SKM-1 (cell line): ENCODE data around the gene TEAD1.

Experiments
- DNase-seq: peaks from one replicate; lab custom pipeline; 2025; ENCODE audit not compliant: unreplicated experiment; lab: John Stamatoyannopoulos, UW

The TEAD1 gene

DNA sequence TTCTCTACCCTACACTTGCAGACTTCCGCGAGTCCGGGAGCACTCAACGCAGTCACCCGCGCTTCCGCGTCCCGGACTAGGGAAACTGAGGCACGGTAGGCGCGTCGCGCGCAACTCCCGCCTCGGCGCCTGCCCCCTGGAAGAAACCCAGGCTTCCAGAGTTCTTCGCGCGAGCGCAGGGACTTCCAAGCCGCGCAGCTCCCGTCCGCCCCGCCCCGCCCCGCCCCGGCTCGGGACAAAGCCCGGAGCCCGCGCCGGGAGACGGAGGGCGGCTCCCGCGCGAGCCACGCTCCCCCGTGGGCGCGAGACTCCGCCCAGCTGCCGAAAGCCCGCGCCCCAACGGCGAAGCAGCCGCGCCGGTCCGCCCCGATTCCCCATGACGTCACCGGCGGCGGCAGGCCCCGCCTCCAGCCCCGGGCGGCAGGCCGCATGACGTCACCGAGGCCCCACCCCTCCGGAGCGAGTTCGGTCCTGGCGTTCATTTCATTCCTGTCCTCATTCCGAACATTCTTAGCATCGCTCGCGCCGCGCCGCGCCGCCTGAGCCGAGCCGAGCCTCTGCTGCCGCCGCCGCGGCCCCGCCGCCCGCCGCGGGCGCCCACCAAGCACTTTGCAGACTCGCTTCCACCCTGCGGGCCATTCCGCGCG, at the start of gene TEAD1:
Gene TEAD1 (plus strand): TSS at position 498 of the 647 bp plus-strand sequence.
- DNase-seq = peak; percentile 25

DNA sequence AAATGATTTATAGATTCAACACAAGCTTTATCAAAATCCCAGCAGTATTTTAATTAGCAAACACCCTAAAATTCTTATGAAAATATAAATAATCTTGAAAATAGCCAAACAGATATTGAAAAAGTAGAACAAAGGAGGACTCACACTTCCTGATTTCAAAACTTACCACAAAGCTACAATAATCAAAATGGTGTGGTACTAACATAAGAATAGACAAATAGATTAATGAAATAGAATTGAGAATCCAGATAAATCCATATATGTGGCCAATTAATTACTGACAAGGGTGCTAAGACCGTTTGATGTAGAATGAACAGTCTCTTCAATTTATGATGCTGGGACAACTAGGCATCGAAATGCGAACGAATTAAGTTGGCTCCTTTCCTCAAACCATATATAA, 49.6 kb upstream of the TEAD1 start:
- no peak for DNase-seq

DNA sequence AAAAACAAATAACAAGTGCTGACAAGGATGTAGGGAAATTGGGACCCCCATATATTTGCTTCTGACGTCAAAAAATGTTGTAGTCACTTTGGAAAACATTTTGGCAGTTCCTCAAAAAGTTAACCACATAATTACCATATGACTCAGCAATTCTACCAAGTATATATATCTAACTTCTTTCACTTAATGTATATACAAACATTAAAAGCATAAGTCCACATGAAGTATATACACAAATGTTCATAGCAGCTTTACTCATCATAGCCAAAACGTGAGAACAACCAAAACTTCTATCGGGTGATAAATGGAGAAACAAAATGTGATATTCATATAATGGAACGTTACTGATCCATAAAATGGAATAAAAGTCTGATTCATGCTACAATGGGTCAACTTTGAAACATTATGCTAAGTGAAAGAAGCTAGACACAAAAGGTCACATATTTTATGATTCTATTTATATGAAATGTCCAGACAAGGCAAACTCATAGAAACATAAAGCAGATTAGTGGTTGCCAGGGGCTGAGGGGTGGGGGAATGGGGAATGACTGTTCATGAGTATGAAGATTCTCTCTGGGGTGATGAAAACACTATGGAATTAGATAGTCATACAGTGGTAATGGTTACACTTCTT, 48.7 kb upstream of the TEAD1 start:
- no peak for DNase-seq

DNA sequence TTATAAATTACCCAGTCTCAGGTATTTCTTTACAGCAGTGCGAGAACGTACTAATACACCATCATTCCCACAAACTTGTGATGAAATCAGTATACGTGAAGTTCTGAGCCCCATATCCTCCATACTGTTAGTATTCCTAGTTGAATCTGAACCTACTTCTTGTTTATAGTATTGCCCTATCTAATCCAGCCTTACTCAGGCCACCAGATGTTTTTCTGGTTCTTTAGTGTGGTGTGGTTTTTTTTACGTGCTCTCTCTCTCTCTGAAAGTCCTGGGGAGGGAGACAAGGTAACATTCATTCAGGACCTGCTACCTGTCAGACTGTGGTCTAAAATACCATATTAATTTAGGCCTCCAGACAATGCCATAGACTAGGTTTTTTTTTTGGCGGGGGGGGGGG, 47.6 kb upstream of the TEAD1 start:
- DNase-seq = no peak

DNA sequence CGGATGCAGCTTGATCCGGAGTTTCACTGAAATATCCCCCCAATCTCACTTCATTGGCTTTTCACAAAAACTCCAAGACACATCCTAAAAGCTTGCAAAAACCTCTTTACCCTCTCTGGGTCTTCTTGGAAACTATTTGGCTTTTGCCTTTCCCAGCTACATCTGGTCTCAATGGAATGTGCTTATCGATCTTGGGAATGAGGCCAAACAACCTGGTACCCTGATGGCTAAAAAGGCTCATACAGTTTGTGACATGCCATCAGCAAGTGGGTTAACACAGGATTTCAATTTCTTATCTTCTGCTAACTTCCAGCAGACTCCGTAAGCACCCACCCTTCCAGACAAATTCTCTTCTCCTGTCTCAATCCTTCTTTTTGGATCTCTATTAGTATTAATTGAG, 45.9 kb upstream of the TEAD1 start:
- DNase-seq = no peak

DNA sequence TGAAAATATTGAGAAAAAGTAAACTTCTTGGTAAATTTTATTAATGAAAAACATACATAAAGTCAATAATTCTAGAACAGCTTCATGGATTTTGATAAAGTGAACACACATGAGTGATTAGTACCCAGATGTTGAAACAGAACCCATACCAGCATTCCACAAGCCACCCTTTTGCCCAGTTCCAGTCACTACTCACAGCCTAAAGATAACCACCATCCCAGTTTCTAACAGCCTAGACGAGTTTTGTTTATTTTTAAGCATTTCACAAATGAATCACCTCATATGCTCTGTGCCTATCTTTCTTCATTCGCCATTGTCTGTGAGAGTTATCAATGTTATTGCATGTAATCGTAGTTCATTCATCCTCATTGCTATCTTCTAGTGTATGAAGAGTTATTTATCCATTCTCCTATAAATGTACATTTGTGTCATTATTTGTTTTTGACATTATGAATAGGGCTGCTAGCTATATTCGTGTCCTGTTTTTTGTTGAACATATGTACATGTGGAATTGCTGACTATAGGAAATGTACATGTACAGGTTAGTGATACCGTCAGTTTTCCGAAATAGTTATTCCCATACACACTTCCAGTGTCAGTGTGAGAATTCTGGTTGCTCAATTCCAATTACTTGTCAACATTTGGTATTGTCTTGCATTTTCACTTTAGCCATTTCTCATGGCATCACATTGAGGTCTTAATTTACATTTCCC, 44.5 kb upstream of the TEAD1 start:
- no peak for DNase-seq

DNA sequence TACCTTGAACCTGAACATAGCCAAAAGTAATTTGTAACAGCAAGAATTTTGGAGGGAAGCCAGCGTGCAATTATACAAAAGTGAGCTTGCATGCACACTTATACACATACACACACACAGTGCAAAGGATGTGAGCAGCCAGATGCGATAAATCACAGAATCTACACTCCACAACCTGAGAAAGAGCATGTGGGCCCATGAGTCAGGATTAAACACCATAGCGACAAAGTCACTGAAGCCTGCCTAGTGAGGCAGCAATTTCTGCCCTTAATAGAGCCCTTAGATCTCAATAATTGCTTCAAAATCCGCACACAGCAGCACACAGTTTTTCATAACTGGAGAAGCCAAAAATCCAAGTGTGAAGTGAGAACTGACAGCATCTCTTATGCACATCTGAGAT, 42.6 kb upstream of the TEAD1 start:
- no peak for DNase-seq

DNA sequence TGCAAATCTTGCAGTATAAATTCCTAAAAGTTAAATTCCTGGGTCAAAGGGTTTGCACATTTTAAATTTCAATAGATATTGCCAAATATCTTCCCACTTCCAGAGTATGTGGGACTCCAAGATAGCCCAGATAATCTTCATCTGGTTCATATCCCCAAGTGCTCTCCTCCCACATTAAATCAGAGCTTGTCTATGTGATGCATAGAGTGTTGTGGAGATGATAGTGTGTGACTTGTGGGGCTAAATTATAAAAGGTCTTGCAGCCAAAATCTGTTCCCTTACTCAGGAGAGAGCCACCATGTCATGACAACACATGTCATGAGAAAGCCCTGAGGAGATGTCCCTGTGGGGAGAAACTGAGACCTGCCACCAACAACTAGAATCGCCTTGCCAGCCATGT, 39.9 kb upstream of the TEAD1 start:
- no peak for DNase-seq

DNA sequence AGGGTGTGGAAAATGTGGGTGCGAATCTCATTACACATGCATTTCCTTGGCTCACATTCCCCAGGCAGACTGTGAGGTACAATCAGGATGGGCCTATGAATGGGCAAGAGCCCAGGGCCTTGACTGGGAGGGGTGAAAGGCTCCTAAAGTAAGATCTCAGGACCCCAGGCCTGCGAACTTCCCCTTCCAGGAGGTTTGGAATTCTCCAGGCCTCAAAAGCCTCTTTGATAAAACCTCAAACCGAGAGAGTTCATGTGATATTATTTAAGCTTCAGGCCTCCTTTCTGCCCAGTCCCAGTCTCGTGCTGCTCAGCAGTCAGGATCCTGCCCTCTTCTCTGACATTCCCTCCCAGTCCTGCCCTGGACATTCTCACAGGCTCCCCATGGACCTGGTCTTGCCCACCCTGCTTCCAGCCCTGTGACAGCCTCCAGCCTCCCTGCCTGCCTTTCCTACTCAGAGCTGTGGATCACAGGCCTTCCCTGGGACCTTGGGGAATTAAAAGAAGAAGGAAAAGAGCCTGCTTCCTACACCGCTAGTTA, 37.3 kb upstream of the TEAD1 start:
- DNase-seq = no peak

DNA sequence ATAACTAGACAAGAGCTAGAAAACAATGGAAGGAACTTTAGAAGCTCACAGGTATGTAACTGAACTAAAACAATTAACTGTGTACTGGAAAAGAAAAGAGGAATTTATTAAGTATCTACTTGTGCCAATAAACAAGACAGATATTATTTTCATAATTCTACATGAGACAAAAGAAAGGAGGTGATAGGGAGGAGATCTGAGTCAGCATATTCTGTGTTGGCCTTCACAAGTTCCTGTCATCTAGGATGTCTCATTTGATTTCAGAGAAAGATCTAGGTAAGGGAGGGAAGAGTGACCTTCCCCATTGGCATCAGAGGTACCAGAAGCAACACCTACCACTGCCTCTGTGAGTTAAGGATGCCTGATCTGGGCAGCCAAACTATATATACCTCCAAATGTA, 34.8 kb upstream of the TEAD1 start:
- no peak for DNase-seq

DNA sequence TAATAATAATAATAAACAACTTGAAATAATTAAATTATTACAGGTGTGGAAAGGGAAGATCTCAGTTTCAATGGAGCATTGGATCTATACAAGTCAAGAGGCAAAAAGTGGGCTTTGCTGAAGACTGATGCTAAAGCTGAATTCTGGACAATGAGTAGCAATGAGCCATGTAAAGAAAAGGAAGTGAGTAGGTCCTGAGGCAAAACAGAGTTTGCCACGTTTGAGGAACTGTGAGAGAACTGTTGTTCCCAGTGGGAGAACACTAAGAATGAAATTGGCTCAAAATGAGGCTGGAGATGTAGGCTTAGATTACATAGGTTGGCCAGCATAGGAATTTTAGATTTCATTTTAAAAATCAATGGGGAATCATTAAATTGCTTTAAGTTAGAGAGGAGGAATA, 33.9 kb upstream of the TEAD1 start:
- DNase-seq = no peak

DNA sequence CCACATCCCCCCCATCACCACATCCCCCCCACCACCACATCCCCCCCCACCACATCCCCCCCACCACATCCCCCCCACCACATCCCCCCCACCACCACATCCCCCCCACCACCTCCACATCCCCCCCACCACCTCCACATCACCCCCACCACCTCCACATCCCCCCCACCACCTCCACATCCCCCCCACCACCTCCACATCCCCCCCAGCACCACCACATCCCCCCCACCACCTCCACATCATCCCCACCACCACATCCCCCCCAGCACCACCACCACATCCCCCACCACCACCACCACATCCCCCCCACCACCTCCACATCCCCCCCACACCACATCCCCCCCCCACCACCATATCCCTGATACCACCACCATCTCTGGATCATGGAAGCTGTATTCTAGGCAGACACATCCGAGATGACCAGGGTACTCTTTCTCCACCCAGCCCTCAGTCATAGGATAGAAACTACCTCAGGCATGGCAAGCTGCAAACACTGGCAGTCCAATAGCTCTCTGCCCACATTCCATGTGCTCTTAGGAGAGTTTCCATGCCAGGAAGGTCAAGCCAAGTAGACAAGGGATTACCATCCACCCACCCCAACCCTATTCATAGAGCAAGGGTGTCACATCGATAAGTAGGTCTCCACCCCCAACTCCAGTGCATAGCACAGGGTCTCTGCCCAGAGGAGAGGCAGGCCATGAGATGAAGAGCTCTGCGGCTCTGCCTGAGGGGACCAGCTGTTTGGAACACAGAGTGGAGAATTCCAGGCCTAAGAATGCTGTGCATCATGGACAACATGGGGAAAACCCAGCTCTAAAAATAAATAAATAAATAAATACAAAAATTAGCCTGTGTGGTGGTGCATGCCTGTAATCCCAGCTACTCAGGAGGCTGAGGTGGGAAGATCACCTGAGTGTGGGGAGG, 33.0 kb upstream of the TEAD1 start:
- no peak for DNase-seq

DNA sequence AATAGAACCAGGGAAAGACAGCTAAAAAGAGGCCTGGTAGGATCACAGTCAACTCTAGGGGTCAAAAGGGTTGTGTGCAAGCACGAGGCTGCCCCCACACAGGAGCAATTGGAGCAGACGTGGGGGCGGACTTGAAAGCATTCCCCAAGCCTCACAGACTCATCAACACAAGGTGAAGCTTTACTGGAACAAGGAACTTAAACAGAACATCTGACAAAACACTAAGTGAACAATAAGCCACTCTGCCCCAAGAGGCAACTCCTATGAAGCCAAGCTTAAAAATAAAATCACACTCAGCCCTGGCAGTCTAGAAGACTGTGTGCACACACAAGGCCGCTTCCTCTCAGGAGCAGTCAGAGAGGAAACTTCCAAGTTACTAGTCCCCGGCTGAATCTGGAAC, 32.2 kb upstream of the TEAD1 start:
- no peak for DNase-seq

DNA sequence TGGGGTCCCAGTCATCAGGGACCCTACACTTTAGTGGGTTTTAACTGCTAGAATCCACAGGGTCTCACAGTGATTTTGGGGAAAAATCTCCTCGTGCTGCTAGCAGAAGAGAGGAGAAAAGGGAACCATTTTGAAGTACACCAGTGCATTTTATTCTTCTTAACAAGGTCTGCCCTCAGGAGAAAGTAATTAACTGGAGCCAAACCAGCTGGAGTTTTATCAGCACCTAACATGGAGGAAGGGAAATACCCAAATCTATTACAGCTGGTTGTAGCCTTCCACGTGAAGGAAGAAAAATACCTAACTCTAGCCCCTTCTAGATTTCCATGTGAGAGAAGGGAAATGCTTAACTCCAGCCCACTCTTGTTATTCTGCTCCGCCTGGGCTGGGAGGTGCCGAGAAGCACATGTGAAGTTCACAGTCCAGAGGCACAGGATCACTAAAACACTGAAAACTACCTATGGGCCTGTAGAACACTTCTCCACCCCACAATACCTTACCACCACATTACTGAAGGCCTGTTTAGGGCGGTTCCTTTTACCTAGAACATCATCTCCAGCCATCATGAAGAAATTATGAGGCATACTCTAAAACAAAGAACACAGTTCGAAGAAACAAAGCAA, 31.3 kb upstream of the TEAD1 start:
- no peak for DNase-seq

DNA sequence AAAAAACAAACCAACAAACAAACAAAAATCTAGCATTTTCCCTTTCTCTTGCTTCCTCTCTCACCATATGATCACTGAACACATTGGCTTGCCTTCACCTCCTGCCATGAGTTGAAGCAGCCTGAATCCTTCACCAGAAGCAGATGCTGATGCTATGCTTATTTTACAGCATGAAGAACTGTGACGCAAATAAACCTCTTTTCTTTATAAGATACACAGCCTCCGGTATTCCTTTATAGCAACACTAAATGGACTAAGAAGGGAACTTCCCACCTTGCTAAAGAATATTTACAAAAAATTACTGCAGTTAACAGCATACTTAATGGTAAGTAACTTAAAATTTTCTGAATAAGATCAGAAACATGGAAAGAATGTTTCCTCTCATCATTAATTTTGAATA, 27.7 kb upstream of the TEAD1 start:
- no peak for DNase-seq

DNA sequence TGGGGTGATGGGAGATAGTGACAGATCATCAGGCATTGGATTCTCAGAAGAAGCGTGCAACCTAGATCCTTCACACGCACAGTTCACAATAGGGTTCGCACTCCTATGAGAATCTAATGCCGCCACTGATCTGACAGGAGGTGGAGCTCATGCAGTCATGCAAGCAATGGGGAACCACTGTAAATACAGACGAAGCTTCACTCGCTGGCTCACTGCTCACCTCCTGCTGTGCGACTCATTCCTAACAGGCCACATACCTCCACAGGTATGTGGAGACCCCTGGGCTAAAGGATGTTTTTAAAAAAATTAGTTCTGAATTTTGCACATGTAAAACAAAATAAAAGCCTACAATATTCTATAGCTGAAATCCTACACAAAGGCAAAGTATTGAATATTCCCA, 20.5 kb upstream of the TEAD1 start:
- DNase-seq = no peak

DNA sequence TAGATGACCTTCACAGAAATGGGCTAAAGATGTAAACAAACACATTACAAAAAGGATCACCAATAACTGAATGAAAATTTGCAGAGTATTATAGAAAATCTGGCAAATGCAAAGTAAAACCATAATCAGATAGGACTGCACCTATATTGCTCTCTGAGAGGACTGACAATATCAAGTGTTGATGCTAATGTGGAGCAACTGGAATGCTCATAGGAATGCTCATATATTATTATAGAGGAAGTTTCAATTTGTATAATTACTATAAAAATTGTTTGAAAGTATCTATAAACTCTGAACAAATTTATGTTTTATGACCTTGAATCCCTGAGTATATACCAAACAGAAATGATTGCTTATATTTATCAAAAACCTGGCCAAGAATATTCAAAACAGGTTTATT, 18.4 kb upstream of the TEAD1 start:
- DNase-seq = no peak

DNA sequence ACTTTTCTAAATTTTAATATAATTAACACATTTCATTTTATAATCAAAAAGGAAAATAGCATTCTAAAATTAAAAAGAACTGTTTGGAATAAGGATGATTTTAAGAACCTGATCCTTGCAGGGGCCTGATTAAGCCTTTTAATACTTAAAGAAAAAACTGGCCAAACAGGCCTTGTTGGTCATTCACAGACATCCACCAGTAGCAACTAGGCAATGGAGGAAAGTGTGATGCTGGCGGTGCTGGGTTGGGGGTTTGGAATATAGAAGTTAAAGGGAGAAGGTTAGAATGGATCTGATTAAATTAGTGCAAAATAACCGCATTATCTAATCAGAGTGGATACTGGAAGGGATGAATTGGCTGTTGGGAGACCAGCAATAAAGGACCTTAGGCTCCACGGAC, 16.9 kb upstream of the TEAD1 start:
- no peak for DNase-seq

DNA sequence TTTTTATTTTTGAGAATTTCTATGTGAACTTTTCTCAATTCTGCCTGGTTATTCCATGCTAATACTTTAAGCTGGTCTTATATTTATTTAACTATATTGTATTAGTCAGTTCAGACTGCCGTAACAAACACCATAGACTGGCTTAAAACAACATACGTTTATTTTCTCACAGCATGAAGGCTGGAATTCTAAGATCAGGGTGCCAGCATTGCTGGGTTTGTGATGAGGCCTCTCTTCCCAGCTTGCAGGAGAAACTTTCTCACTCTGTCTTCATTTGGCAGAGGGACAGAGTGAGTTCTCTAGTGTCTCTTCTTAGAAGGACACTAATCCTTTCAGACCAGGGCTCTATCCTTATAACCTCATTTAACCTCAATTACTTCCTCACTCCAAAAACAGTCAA, 16.2 kb upstream of the TEAD1 start:
- no peak for DNase-seq

DNA sequence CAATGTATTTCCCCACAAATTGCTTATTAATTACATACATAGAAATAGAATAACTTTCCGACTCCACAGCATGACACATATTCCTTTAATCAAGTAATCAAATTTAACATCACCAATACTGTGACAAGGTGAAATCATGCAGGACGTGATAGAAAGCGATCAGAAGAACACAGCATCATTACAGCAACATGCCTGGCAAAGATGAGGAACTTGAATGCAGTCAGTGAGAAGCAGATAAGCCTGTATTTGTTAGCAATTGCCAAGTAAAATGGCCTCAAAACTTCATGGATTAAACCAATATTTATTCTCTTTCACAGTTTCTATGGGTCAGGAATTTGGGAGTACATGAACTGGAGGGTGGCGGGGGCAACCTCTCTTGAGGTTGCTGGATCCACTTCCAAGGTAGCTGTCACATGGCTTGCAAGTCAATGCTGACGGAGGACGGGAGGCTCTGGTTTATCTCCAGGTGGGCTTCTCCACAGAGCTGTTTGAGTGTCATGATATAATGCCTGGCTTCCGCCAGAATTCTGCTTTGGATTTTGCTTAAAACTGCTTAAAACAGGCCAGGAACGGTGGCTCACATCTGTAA, 12.0 kb upstream of the TEAD1 start:
- DNase-seq = no peak
